ENCODE results near the gene ERCC8. TPM values are rescaled to one million over a fixed set of nuclear protein-coding genes. Genes with fewer than 3 reads are reported as not detected.
"Not testable (repeated sequence)": the region's sequence is repeated elsewhere in the genome, so short reads cannot be mapped to it uniquely, and the experiment has no call there.

Gene ERCC8
- total RNA-seq, 1 donor from 2014 or later: 11.1 TPM

- Mint-ChIP-seq H3K36me3 (ENCODE audit: low read depth) (peaks cover 11% of the 10 kb centered on the region), H3K4me1 (ENCODE audit: low read depth) (peaks cover 2% of the 10 kb centered on the region), H3K27ac (ENCODE audit: unreplicated experiment) (no peak overlapping the region), H3K27me3 (ENCODE audit: low read depth) (no peaks in the 10 kb centered on the region), H3K4me3 (ENCODE audit: unreplicated experiment) (no peak overlapping the region), H3K9me3 (ENCODE audit: low read depth) (no peaks in the 10 kb centered on the region)
- TF ChIP-seq CTCF (IDR thresholded peaks at IDR 0.05): no peak
- no peak for DNase-seq (ENCODE audit: low spot score)
These were observed 57.8 kb downstream of the ERCC8 start for GRCh38 chr5:60887096-60887495.

GRCh38 chr5:60886158-60886557 is 58.7 kb downstream of the ERCC8 start:
- Mint-ChIP-seq H3K4me1 (ENCODE audit: low read depth) (peaks cover 2% of the 10 kb centered on the region), H3K27ac (ENCODE audit: unreplicated experiment) (no peak overlapping the region), H3K4me3 (ENCODE audit: unreplicated experiment) (no peak overlapping the region), H3K9me3 (ENCODE audit: low read depth) (no peaks in the 10 kb centered on the region), H3K27me3 (ENCODE audit: low read depth) (no peaks in the 10 kb centered on the region), H3K36me3 (ENCODE audit: low read depth) (peaks cover 16% of the 10 kb centered on the region)
- DNase-seq (ENCODE audit: low spot score): no peak
- no peak for TF ChIP-seq CTCF (IDR thresholded peaks at IDR 0.05)

- no peak overlapping the region for H3K4me3 Mint-ChIP-seq (ENCODE audit: unreplicated experiment)
- no peaks in the 10 kb centered on the region for H3K27me3 Mint-ChIP-seq (ENCODE audit: low read depth)
- H3K4me1 Mint-ChIP-seq (ENCODE audit: low read depth): no peaks in the 10 kb centered on the region
- DNase-seq (ENCODE audit: low spot score): no peak
- peaks cover 15% of the 10 kb centered on the region for H3K9me3 Mint-ChIP-seq (ENCODE audit: low read depth)
- peaks cover 25% of the 10 kb centered on the region for H3K36me3 Mint-ChIP-seq (ENCODE audit: low read depth)
- TF ChIP-seq CTCF (IDR thresholded peaks at IDR 0.05): peak; percentile 70
- no peak overlapping the region for H3K27ac Mint-ChIP-seq (ENCODE audit: unreplicated experiment)
These were observed 61.6 kb downstream of the ERCC8 start for GRCh38 chr5:60883229-60883628.

- Mint-ChIP-seq H3K27me3 (ENCODE audit: low read depth) (no peaks in the 10 kb centered on the region), H3K4me1 (ENCODE audit: low read depth) (no peaks in the 10 kb centered on the region), H3K9me3 (ENCODE audit: low read depth) (peaks cover 23% of the 10 kb centered on the region), H3K36me3 (ENCODE audit: low read depth) (peaks cover 13% of the 10 kb centered on the region), H3K4me3 (ENCODE audit: unreplicated experiment) (no peak overlapping the region), H3K27ac (ENCODE audit: unreplicated experiment) (no peak overlapping the region)
- no peak for DNase-seq (ENCODE audit: low spot score)
- no peak for TF ChIP-seq CTCF (IDR thresholded peaks at IDR 0.05)
These were observed 72.0 kb downstream of the ERCC8 start for GRCh38 chr5:60872892-60873291.

- H3K4me1 Mint-ChIP-seq (ENCODE audit: low read depth): no peaks in the 10 kb centered on the region
- peaks cover 13% of the 10 kb centered on the region for H3K36me3 Mint-ChIP-seq (ENCODE audit: low read depth)
- no peak overlapping the region for H3K4me3 Mint-ChIP-seq (ENCODE audit: unreplicated experiment)
- peaks cover 22% of the 10 kb centered on the region for H3K9me3 Mint-ChIP-seq (ENCODE audit: low read depth)
- DNase-seq (ENCODE audit: low spot score): no peak
- no peak for TF ChIP-seq CTCF (IDR thresholded peaks at IDR 0.05)
- no peak overlapping the region for H3K27ac Mint-ChIP-seq (ENCODE audit: unreplicated experiment)
- H3K27me3 Mint-ChIP-seq (ENCODE audit: low read depth): no peaks in the 10 kb centered on the region
These were observed 74.0 kb downstream of the ERCC8 start for GRCh38 chr5:60870857-60871256.

- not testable (repeated sequence) for H3K4me1 Mint-ChIP-seq (ENCODE audit: low read depth); H3K36me3 Mint-ChIP-seq (ENCODE audit: low read depth); H3K27me3 Mint-ChIP-seq (ENCODE audit: low read depth); H3K4me3 Mint-ChIP-seq (ENCODE audit: unreplicated experiment); DNase-seq (ENCODE audit: low spot score); H3K27ac Mint-ChIP-seq (ENCODE audit: unreplicated experiment)
- H3K9me3 Mint-ChIP-seq (ENCODE audit: low read depth): peaks cover 12% of the 10 kb centered on the region
These were observed 84.3 kb downstream of the ERCC8 start for GRCh38 chr5:60860572-60860971.
